Measurements from ENCODE around the gene RNU6-9. TPM values are rescaled to one million over a fixed set of nuclear protein-coding genes. Genes with fewer than 3 reads are reported as not detected.

The RNU6-9 gene
- total RNA-seq, 1 experiment from 2014 or later = not detected

GRCh38 chr19:917323-918151, 24.3 kb downstream of the RNU6-9 start, which contains the start of gene KISS1R:
TSS of gene KISS1R (plus strand) at chr19:917333. CDS start at chr19:917503, 170 bp downstream.
- ATAC-seq (no peak), DNase-seq (peak; percentile 23)
- ChIA-PET POLR2A (ENCODE audit: unreplicated experiment) (no interaction called here), CTCF (no interaction called here)
- Histone ChIP-seq H3K4me1 (ENCODE audit: insufficient read depth, low read length) (peaks cover 4% of the 10 kb centered on the region; the same call in 1 of the 2 replicates), H4K20me1 (ENCODE audit: low read length) (no peaks in the 10 kb centered on the region), H2AFZ (ENCODE audit: low read length) (no peak within 1 kb of the TSS), H3K27ac (ENCODE audit: low read length) (no peak within 1 kb of the TSS), H3K9me3 (ENCODE audit: low read length) (no peaks in the 10 kb centered on the region), H3F3A (ENCODE audit: low read length, unreplicated experiment) (no peaks in the 10 kb centered on the region), H3K79me2 (ENCODE audit: low read length) (peaks cover 3% of the 10 kb centered on the region), H3K4me2 (ENCODE audit: low read length) (peak within 1 kb of the TSS; percentile 78), H3K9ac (ENCODE audit: low read length) (no peak within 1 kb of the TSS), H3K36me3 (ENCODE audit: low read depth, low read length) (no peaks in the 10 kb centered on the region), H3K27me3 (ENCODE audit: low read length) (peaks cover 7% of the 10 kb centered on the region; the same call in 1 of the 2 replicates), H3K9me2 (replicated peaks; ENCODE audit: low read length) (no peaks in the 10 kb centered on the region), H3K4me3 (ENCODE audit: low read length) (peak within 1 kb of the TSS; percentile 35)
- intact Hi-C loops (cut with micrococcal nuclease) = no loop called here
- BruUV-seq (replicated peaks) = no TSS peak
- peak; percentile 60 for TF ChIP-seq CTCF (conservative IDR thresholded peaks at IDR 0.05; ENCODE audit: low read depth, low read length)
- no peak for TF ChIP-seq EZH2 (IDR thresholded peaks at IDR 0.05; ENCODE audit: low read length, unreplicated experiment)

DNA sequence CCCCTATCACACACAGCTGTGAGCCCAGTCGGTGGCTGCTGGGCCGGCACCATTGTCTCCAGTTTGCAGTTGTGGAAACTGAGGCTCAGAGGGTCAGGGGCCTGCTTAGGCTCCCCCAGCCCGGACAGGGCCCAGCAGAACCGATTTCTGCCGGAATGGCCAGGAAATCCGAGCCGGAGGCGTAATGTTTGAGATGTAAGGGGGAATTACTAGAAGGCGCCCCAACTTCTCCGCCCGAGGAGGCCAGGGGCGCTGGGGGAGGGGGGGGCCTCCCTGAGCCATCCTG, 24.8 kb downstream of the RNU6-9 start:
- H3K27me3 ChIP-seq (ENCODE audit: low read length) = peaks cover 7% of the 10 kb centered on the region; the same call in 1 of the 2 replicates
- ChIA-PET CTCF (no interaction called here), POLR2A (ENCODE audit: unreplicated experiment) (no interaction called here)
- no peak overlapping the region for H3K9ac ChIP-seq (ENCODE audit: low read length)
- no peaks in the 10 kb centered on the region for H3F3A ChIP-seq (ENCODE audit: low read length, unreplicated experiment)
- H3K4me3 ChIP-seq (ENCODE audit: low read length) = peak overlapping the region; percentile 35
- no TSS peak for BruUV-seq (replicated peaks)
- no peaks in the 10 kb centered on the region for H3K9me3 ChIP-seq (ENCODE audit: low read length)
- no peaks in the 10 kb centered on the region for H4K20me1 ChIP-seq (ENCODE audit: low read length)
- H2AFZ ChIP-seq (ENCODE audit: low read length) = no peak overlapping the region
- H3K79me2 ChIP-seq (ENCODE audit: low read length) = no peaks in the 10 kb centered on the region
- no peaks in the 10 kb centered on the region for H3K36me3 ChIP-seq (ENCODE audit: low read depth, low read length)
- no peaks in the 10 kb centered on the region for H3K9me2 ChIP-seq (replicated peaks; ENCODE audit: low read length)
- H3K4me1 ChIP-seq (ENCODE audit: insufficient read depth, low read length) = peaks cover 4% of the 10 kb centered on the region; the same call in 1 of the 2 replicates
- H3K27ac ChIP-seq (ENCODE audit: low read length) = no peak overlapping the region
- no peak for DNase-seq
- ATAC-seq = no peak
- H3K4me2 ChIP-seq (ENCODE audit: low read length) = peak overlapping the region; percentile 78
- intact Hi-C loops (cut with micrococcal nuclease) = no loop called here
- TF ChIP-seq EZH2phosphoT487 (IDR thresholded peaks at IDR 0.05; ENCODE audit: borderline replicate concordance, low read length) (no peak), EZH2 (IDR thresholded peaks at IDR 0.05; ENCODE audit: low read length, unreplicated experiment) (no peak), CTCF (conservative IDR thresholded peaks at IDR 0.05; ENCODE audit: low read depth, low read length) (no peak)

GRCh38 chr19:918481-919198, 25.4 kb downstream of the RNU6-9 start:
- Histone ChIP-seq H3K4me3 (ENCODE audit: low read length) (peak overlapping the region; percentile 61), H3K27me3 (ENCODE audit: low read length) (peaks cover 7% of the 10 kb centered on the region; the same call in 1 of the 2 replicates), H3F3A (ENCODE audit: low read length, unreplicated experiment) (no peaks in the 10 kb centered on the region), H3K36me3 (ENCODE audit: low read depth, low read length) (no peaks in the 10 kb centered on the region), H3K4me1 (ENCODE audit: insufficient read depth, low read length) (peaks cover 4% of the 10 kb centered on the region; the same call in 1 of the 2 replicates), H4K20me1 (ENCODE audit: low read length) (no peaks in the 10 kb centered on the region), H3K4me2 (ENCODE audit: low read length) (peak overlapping the region; percentile 78), H2AFZ (ENCODE audit: low read length) (no peak overlapping the region), H3K9ac (ENCODE audit: low read length) (no peak overlapping the region), H3K9me3 (ENCODE audit: low read length) (no peaks in the 10 kb centered on the region), H3K79me2 (ENCODE audit: low read length) (no peaks in the 10 kb centered on the region), H3K9me2 (replicated peaks; ENCODE audit: low read length) (no peaks in the 10 kb centered on the region), H3K27ac (ENCODE audit: low read length) (no peak overlapping the region)
- intact Hi-C loops (cut with micrococcal nuclease) = no loop called here
- TF ChIP-seq EZH2 (IDR thresholded peaks at IDR 0.05; ENCODE audit: low read length, unreplicated experiment) (no peak), EZH2phosphoT487 (IDR thresholded peaks at IDR 0.05; ENCODE audit: borderline replicate concordance, low read length) (no peak), CTCF (conservative IDR thresholded peaks at IDR 0.05; ENCODE audit: low read depth, low read length) (no peak)
- ATAC-seq = no peak
- DNase-seq = peak; percentile 19
- ChIA-PET POLR2A (ENCODE audit: unreplicated experiment) (no interaction called here), CTCF (no interaction called here)
- no TSS peak for BruUV-seq (replicated peaks)
